Lower leg skin (tissue), 3 donors: ENCODE results near the gene RNF31.

Source experiments
- POLR2A ChIP-seq, 2 donors: fragments of 450-650 bp; IDR thresholded peaks; one replicate each; pipeline ENCODE4 v1.6.1; 2016 to 2017; ENCODE audit warnings: antibody characterized with exemption in 2 of 2, mild to moderate bottlenecking in 1 of 2, moderate library complexity in 1 of 2
- TF ChIP-seq, protein P1 (sequence below), 3 donors: fragments of 450-650 bp; IDR thresholded peaks; one replicate each; pipeline ENCODE4 v1.5.1; 2016; ENCODE audit warnings: antibody characterized with exemption in 3 of 3, mild to moderate bottlenecking in 3 of 3, moderate library complexity in 2 of 3

DNA sequence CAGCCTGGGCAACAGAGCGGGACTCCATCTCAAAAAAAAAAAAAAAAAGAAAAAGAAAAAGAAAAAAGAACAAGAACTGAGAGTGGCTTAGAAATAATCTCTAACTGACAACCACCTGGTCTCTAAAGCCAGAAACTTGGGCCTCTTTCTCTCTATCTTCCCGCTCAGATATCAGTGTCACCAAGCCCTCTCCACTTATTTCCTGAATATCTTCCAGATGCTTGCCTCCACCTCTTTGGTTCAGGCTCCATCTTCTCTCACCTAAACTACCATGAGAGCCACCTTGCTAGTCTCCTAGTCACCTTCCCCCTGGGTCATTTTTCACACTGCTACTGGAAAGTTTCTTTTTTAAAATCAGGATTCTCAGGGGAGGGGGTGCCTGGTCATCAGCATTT is 49.8 kb downstream of the RNF31 start:
- TF ChIP-seq, protein P1, sequence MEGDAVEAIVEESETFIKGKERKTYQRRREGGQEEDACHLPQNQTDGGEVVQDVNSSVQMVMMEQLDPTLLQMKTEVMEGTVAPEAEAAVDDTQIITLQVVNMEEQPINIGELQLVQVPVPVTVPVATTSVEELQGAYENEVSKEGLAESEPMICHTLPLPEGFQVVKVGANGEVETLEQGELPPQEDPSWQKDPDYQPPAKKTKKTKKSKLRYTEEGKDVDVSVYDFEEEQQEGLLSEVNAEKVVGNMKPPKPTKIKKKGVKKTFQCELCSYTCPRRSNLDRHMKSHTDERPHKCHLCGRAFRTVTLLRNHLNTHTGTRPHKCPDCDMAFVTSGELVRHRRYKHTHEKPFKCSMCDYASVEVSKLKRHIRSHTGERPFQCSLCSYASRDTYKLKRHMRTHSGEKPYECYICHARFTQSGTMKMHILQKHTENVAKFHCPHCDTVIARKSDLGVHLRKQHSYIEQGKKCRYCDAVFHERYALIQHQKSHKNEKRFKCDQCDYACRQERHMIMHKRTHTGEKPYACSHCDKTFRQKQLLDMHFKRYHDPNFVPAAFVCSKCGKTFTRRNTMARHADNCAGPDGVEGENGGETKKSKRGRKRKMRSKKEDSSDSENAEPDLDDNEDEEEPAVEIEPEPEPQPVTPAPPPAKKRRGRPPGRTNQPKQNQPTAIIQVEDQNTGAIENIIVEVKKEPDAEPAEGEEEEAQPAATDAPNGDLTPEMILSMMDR (IDR thresholded peaks at IDR 0.05) = no peak
- TF ChIP-seq POLR2A (IDR thresholded peaks at IDR 0.05) = no peak
